Smooth muscle cell (in vitro differentiated cells): ENCODE results near the gene SMCO2. TPM values are rescaled to one million over a fixed set of nuclear protein-coding genes. Genes with fewer than 3 reads are reported as not detected.

ENCODE experiments used
- DNase-seq: peaks from one replicate; lab custom pipeline; 2025; ENCODE audit not compliant: unreplicated experiment; lab: John Stamatoyannopoulos, UW
- H2AFZ ChIP-seq: fragments of 200-600 bp; sonication (generic); 2 replicates; pipeline ENCODE4 v1.6.0; 2016; ENCODE audit warnings: antibody characterized with exemption, low read depth, mild to moderate bottlenecking
- H3F3A ChIP-seq: fragments of 200-600 bp; sonication (generic); 2 replicates; pipeline ENCODE4 v1.6.0; 2017; ENCODE audit warnings: antibody characterized with exemption, low read depth
- H3K27ac ChIP-seq: fragments of 200-600 bp; sonication (generic); 2 replicates; pipeline ENCODE4 v1.5.1; 2016; ENCODE audit warnings: low read depth, mild to moderate bottlenecking
- H3K27me3 ChIP-seq: fragments of 200-600 bp; sonication (generic); 2 replicates; pipeline ENCODE4 v1.6.1; 2016; ENCODE audit warnings: low read depth, mild to moderate bottlenecking
- H3K36me3 ChIP-seq: fragments of 200-600 bp; sonication (generic); 2 replicates; pipeline ENCODE4 v1.5.1; 2016; ENCODE audit warnings: low read depth
- H3K4me1 ChIP-seq: fragments of 200-600 bp; sonication (generic); 2 replicates; pipeline ENCODE4 v1.5.1; 2016; ENCODE audit warnings: low read depth
- H3K4me2 ChIP-seq: fragments of 200-600 bp; sonication (generic); 2 replicates; pipeline ENCODE4 v1.6.0; 2016; ENCODE audit warnings: mild to moderate bottlenecking
- H3K4me3 ChIP-seq: fragments of 200-600 bp; sonication (generic); 2 replicates; pipeline ENCODE4 v1.5.1; 2016; ENCODE audit warnings: mild to moderate bottlenecking
- H3K79me2 ChIP-seq: fragments of 200-600 bp; sonication (generic); 2 replicates; pipeline ENCODE4 v1.6.0; 2016; ENCODE audit warnings: low read depth, mild to moderate bottlenecking
- H3K9ac ChIP-seq: fragments of 200-600 bp; sonication (generic); 2 replicates; pipeline ENCODE4 v1.6.0; 2016; ENCODE audit warnings: low read depth
- H3K9me3 ChIP-seq: fragments of 200-600 bp; sonication (generic); replicated peaks from 2 replicates; pipeline ENCODE4 v1.5.1; 2016; ENCODE audit warnings: low read depth
- H4K20me1 ChIP-seq: fragments of 200-600 bp; sonication (generic); 2 replicates; pipeline ENCODE4 v1.6.0; 2016; ENCODE audit warnings: low read depth
- CTCF ChIP-seq: fragments of 200-600 bp; sonication (generic); IDR thresholded peaks from 2 replicates; pipeline ENCODE4 v1.5.1; 2017; ENCODE audit warnings: borderline replicate concordance, mild to moderate bottlenecking, antibody characterized with exemption; ENCODE audit not compliant: insufficient read depth, poor library complexity, severe bottlenecking
- whole genome bisulfite sequencing: methylation state at CpG from one replicate; pipeline ENCODE4 v1.1.7; 2016; ENCODE audit warnings: low lambda C conversion rate; 5-methylcytosine and 5-hydroxymethylcytosine counted together
- polyA plus RNA-seq: library from polyadenylated mRNA; unstranded; fragments of >200 nt; fragmentation: Nextera tagmentation; extraction: Ambion mirVana; gene quantifications from 2 replicates; pipeline ENCODE4 v1.2.1, GENCODE V29; 2016
- total RNA-seq: library from RNA; depleted of rRNA; stranded (reverse); fragments of >200 nt; gene quantifications from 2 replicates; pipeline ENCODE4 v1.2.3, GENCODE V29; 2014

The SMCO2 gene
- total and polyA plus RNA-seq, 2 experiments from 2014 or later: not detected

GRCh38 chr12:27468241-27468640 is 21.7 kb downstream of the SMCO2 start:
- no peaks in the 10 kb centered on the region for H3F3A ChIP-seq
- TF ChIP-seq CTCF: no peak
- 95% methylated on average over 2 of the region's 2 CpGs for WGBS

GRCh38 chr12:27469176-27469736 is 22.7 kb downstream of the SMCO2 start:
- Histone ChIP-seq H2AFZ (no peak overlapping the region), H3K9ac (no peak overlapping the region), H3K27me3 (no peaks in the 10 kb centered on the region), H3K9me3 (no peaks in the 10 kb centered on the region), H3K27ac (no peak overlapping the region), H3K4me3 (no peak overlapping the region), H3K79me2 (no peaks in the 10 kb centered on the region), H3K4me2 (no peak overlapping the region), H4K20me1 (no peaks in the 10 kb centered on the region), H3K36me3 (no peaks in the 10 kb centered on the region), H3F3A (no peaks in the 10 kb centered on the region), H3K4me1 (no peaks in the 10 kb centered on the region)
- WGBS: 64% methylated on average over 1 of the region's 1 CpG
- no peak for TF ChIP-seq CTCF
- no peak for DNase-seq

More at GRCh38 chr12:27468241-27468640, 21.7 kb downstream of the SMCO2 start:
- H4K20me1 ChIP-seq: no peaks in the 10 kb centered on the region
- H3K4me3 ChIP-seq: no peak overlapping the region
- H3K4me2 ChIP-seq: no peak overlapping the region
- no peak overlapping the region for H3K9ac ChIP-seq
- H3K9me3 ChIP-seq: no peaks in the 10 kb centered on the region
- DNase-seq: no peak
- H2AFZ ChIP-seq: no peak overlapping the region
- H3K4me1 ChIP-seq: no peaks in the 10 kb centered on the region
- no peaks in the 10 kb centered on the region for H3K79me2 ChIP-seq
- H3K36me3 ChIP-seq: no peaks in the 10 kb centered on the region
- H3K27ac ChIP-seq: no peak overlapping the region
- H3K27me3 ChIP-seq: no peaks in the 10 kb centered on the region

GRCh38 chr12:27472604-27473003 is 26.1 kb downstream of the SMCO2 start:
- H2AFZ ChIP-seq: no peak overlapping the region
- H3K9ac ChIP-seq: no peak overlapping the region
- H3K4me2 ChIP-seq: no peak overlapping the region
- H3K27ac ChIP-seq: no peak overlapping the region
- no peak overlapping the region for H3K4me3 ChIP-seq
- no peaks in the 10 kb centered on the region for H3F3A ChIP-seq
- no peaks in the 10 kb centered on the region for H3K4me1 ChIP-seq
- peaks cover 12% of the 10 kb centered on the region for H3K9me3 ChIP-seq
- 70% methylated on average over 4 of the region's 4 CpGs for WGBS
- DNase-seq: no peak
- H3K36me3 ChIP-seq: no peaks in the 10 kb centered on the region
- TF ChIP-seq CTCF: no peak
- H4K20me1 ChIP-seq: no peaks in the 10 kb centered on the region
- no peaks in the 10 kb centered on the region for H3K27me3 ChIP-seq
- H3K79me2 ChIP-seq: no peaks in the 10 kb centered on the region

GRCh38 chr12:27474344-27474743 is 27.8 kb downstream of the SMCO2 start:
- TF ChIP-seq CTCF: no peak
- no peaks in the 10 kb centered on the region for H3F3A ChIP-seq
- H3K9me3 ChIP-seq: peaks cover 18% of the 10 kb centered on the region
- H3K27me3 ChIP-seq: no peaks in the 10 kb centered on the region
- no peak for DNase-seq
- no peak overlapping the region for H3K4me3 ChIP-seq
- WGBS: 12% methylated on average over 3 of the region's 3 CpGs
- H3K9ac ChIP-seq: no peak overlapping the region
- no peaks in the 10 kb centered on the region for H3K4me1 ChIP-seq
- no peaks in the 10 kb centered on the region for H4K20me1 ChIP-seq
- no peaks in the 10 kb centered on the region for H3K36me3 ChIP-seq
- H3K79me2 ChIP-seq: no peaks in the 10 kb centered on the region
- peak overlapping the region; percentile 37 for H3K27ac ChIP-seq
- H2AFZ ChIP-seq: no peak overlapping the region
- peak overlapping the region; percentile 32 for H3K4me2 ChIP-seq
